IPS DF 6.9 (cell line): ENCODE results near the gene STOX1.
"Not testable (repeated sequence)": the region's sequence is repeated elsewhere in the genome, so short reads cannot be mapped to it uniquely, and the experiment has no call there.

Source experiments
- DNase-seq: peaks from one replicate; pipeline ENCODE4 v3.0.0-alpha.2; 2013; ENCODE audit warnings: low read depth, low spot score
- H3K27ac ChIP-seq: one replicate; pipeline ENCODE4 v1.5.1; 2013; ENCODE audit warnings: low read length, control low read depth
- H3K27me3 ChIP-seq: 2 replicates; pipeline ENCODE4 v1.6.1; 2013; ENCODE audit warnings: mild to moderate bottlenecking, low read length; ENCODE audit not compliant: control insufficient read depth, insufficient read depth
- H3K36me3 ChIP-seq: 2 replicates; pipeline ENCODE4 v1.6.1; 2013; ENCODE audit warnings: low read length; ENCODE audit not compliant: control insufficient read depth, insufficient read depth
- H3K4me1 ChIP-seq: 2 replicates; pipeline ENCODE4 v1.6.1; 2013; ENCODE audit warnings: low read length; ENCODE audit not compliant: control insufficient read depth, insufficient read depth
- H3K4me3 ChIP-seq: 2 replicates; pipeline ENCODE4 v1.5.1; 2013; ENCODE audit warnings: mild to moderate bottlenecking, low read length
- H3K9me3 ChIP-seq: 2 replicates; pipeline ENCODE4 v1.6.1; 2013; ENCODE audit warnings: low read length, inconsistent platforms; ENCODE audit not compliant: control insufficient read depth, insufficient read depth
- WGBS: extraction: QIAGEN DNeasy Blood & Tissue Kit; methylation state at CpG from one replicate; pipeline ENCODE4 v1.1.7; 2013; ENCODE audit warnings: mixed read lengths, missing lambda C conversion rate; ENCODE audit not compliant: insufficient read length, insufficient coverage; 5-methylcytosine and 5-hydroxymethylcytosine counted together

STOX1 gene

DNA sequence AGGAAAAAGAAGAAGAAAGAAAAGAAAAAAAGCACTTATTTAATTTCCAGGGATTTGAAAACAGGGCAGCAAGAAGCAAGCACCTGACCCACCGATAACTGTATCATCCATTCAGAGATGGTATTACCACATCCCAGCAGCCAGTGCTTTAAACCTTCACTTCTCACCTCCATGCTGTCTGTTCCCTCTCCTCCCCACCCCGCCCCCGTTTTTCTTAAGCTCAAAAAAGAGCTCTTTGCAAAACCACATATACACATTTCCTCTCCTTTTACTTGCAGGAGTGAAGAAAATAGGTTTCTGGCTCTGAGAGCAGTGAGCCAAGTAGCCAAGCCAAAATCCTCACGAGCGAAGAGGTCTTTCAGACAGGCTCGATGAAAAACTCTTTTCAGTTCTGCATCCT, 2.2 kb downstream of the STOX1 start:
- H3K27ac ChIP-seq: no peak overlapping the region
- H3K9me3 ChIP-seq: no peaks in the 10 kb centered on the region
- no peaks in the 10 kb centered on the region for H3K4me1 ChIP-seq
- no peak overlapping the region for H3K4me3 ChIP-seq
- no peaks in the 10 kb centered on the region for H3K36me3 ChIP-seq
- H3K27me3 ChIP-seq: 0 out of 2 replicates have a peak, but pooled peaks cover 3% of the 10 kb centered on the region
- WGBS: no CpG with 5 or more reads among the region's 6 CpGs
- DNase-seq: no peak

DNA sequence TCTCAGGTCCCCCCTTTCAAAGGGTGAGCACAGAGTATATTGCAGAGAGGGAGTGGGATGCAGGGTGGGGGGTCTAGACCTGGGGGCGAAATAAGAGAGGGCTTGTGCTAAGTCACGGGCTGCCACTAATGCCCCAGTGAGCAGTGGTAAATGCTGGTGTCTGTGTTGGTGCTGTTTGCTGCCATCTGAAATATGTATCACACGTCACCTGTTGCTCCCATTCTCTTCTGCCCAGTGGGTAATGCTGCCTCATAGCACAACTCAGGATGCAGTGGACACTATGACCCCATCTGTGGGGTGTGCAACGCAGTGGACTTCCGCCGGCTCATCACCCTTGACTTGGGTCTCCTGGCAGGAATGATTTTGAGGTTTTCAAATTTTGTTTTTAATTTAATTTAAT, 2.6 kb downstream of the STOX1 start:
- Histone ChIP-seq H3K27ac (no peak overlapping the region), H3K36me3 (no peaks in the 10 kb centered on the region), H3K4me1 (no peaks in the 10 kb centered on the region), H3K4me3 (no peak overlapping the region), H3K27me3 (0 out of 2 replicates have a peak, but pooled peaks cover 3% of the 10 kb centered on the region), H3K9me3 (no peaks in the 10 kb centered on the region)
- WGBS: no CpG with 5 or more reads among the region's 6 CpGs
- no peak for DNase-seq

GRCh38 chr10:68831961-68832455, 4.7 kb downstream of the STOX1 start:
- Histone ChIP-seq H3K27ac (no peak overlapping the region), H3K27me3 (0 out of 2 replicates have a peak, but pooled peaks cover 3% of the 10 kb centered on the region), H3K9me3 (no peaks in the 10 kb centered on the region), H3K4me1 (no peaks in the 10 kb centered on the region), H3K4me3 (no peak overlapping the region), H3K36me3 (no peaks in the 10 kb centered on the region)
- no peak for DNase-seq
- WGBS: no CpG with 5 or more reads among the region's 5 CpGs

- Histone ChIP-seq H3K27me3 (0 out of 2 replicates have a peak, but pooled peaks cover 3% of the 10 kb centered on the region), H3K4me3 (no peak overlapping the region), H3K27ac (no peak overlapping the region), H3K4me1 (no peaks in the 10 kb centered on the region), H3K36me3 (no peaks in the 10 kb centered on the region), H3K9me3 (no peaks in the 10 kb centered on the region)
- no peak for DNase-seq
- WGBS: no CpG with 5 or more reads among the region's 4 CpGs
Observed at GRCh38 chr10:68832601-68833000, 5.3 kb downstream of the STOX1 start.

GRCh38 chr10:68837626-68838322, 10.4 kb downstream of the STOX1 start:
- WGBS: no CpG with 5 or more reads among the region's 8 CpGs
- Histone ChIP-seq H3K9me3 (no peaks in the 10 kb centered on the region), H3K36me3 (no peaks in the 10 kb centered on the region)

GRCh38 chr10:68840650-68841049, 13.3 kb downstream of the STOX1 start:
- H3K27ac ChIP-seq, H3K4me3 ChIP-seq, H3K4me1 ChIP-seq, H3K36me3 ChIP-seq, DNase-seq, H3K27me3 ChIP-seq, H3K9me3 ChIP-seq: not testable (repeated sequence)
- no CpG with 5 or more reads among the region's 9 CpGs for WGBS

More at GRCh38 chr10:68837626-68838322, 10.4 kb downstream of the STOX1 start:
- Histone ChIP-seq H3K27ac (no peak overlapping the region), H3K4me3 (no peak overlapping the region), H3K4me1 (no peaks in the 10 kb centered on the region), H3K27me3 (no peaks in the 10 kb centered on the region)
- DNase-seq: no peak

DNA sequence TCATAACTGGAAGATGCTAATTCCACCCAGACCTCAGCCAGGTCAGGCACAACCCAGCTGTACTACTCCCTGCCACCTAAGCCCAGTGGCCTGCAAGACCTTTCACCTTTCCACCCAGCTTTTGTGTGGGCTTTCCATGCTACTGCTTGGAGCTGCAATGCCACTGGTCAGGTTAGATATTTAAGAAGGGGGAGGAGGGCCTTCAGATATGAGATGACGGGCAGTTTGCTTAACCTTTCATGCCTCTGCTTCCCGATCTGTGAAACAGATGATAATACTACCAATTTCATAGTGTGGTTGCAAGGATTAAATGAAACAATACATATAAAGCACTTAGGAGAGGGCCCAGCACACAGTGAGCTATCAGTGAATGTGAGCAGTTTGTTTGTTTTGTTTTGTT, 20.9 kb downstream of the STOX1 start:
- H3K9me3 ChIP-seq: no peaks in the 10 kb centered on the region
- no peaks in the 10 kb centered on the region for H3K4me1 ChIP-seq
- no peak overlapping the region for H3K27ac ChIP-seq
- no peaks in the 10 kb centered on the region for H3K27me3 ChIP-seq
- no peak overlapping the region for H3K4me3 ChIP-seq
- no CpG with 5 or more reads among the region's 2 CpGs for WGBS
- no peak for DNase-seq
- H3K36me3 ChIP-seq: no peaks in the 10 kb centered on the region

DNA sequence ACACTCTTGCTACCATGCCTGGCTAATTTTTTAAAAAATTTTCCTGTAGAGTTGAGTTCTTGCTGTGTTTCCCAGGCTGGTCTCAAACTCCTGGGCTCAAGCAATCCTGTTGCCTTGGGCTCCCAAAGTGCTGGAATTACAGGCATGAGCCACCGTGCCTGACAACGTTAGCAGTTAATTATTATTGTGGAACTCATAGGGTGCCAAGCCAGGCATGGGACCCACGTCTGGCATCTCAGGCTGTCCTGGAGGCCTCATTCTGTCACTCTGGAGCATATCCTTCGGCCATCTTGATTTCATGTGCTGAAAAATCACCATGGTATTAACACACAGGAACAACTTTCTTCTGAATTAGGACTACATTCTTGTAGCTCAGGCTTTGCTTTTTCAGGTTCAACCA, 21.5 kb downstream of the STOX1 start:
- Histone ChIP-seq H3K4me1 (no peaks in the 10 kb centered on the region), H3K9me3 (no peaks in the 10 kb centered on the region), H3K4me3 (no peak overlapping the region), H3K27ac (no peak overlapping the region), H3K27me3 (no peaks in the 10 kb centered on the region), H3K36me3 (no peaks in the 10 kb centered on the region)
- no CpG with 5 or more reads among the region's 4 CpGs for WGBS
- DNase-seq: no peak

DNA sequence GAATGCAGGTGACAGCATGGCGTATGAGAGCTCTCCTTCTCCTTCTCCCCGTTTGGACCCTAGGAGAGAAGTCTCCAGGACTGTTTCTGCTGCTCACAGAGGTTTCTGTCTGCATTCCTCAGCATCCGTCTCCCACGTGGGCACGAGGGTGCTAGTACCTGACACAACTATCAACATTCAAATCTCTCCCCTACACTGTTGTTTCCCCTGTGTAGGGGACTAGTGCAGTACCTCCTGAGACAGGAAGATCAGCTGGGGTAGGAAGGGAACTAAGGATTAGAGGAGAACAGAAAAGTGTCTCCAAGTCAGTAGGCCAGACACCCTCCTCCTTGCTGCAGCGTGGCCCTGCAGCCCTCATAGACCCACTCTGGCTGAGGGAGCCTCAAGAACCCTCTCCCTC, 29.0 kb downstream of the STOX1 start:
- no peaks in the 10 kb centered on the region for H3K27me3 ChIP-seq
- peaks cover 3% of the 10 kb centered on the region; the same call in 1 of the 2 replicates for H3K9me3 ChIP-seq
- no peaks in the 10 kb centered on the region for H3K36me3 ChIP-seq
- no peak overlapping the region for H3K27ac ChIP-seq
- H3K4me3 ChIP-seq: no peak overlapping the region
- no peaks in the 10 kb centered on the region for H3K4me1 ChIP-seq
- no peak for DNase-seq
- no CpG with 5 or more reads among the region's 6 CpGs for WGBS

DNA sequence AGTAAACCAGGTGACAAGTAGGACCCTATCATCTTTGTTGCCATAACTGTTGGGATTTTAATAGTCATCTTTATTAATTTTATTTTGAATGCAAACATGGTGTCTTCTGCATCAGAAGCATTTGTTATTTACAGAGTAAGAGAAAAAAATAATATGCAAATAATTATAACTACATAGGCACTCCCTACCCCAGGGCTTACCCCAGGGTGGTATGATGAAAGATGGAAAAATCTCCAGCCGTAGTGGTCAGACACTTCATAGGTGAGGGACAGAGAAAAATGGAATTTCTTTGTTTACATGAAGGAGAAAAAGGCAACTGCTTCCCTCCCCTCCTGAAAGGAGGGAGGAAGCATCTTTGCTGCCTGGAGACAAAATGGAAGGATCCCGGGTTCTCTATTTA, 29.7 kb downstream of the STOX1 start:
- H3K4me1 ChIP-seq: no peaks in the 10 kb centered on the region
- no peak overlapping the region for H3K27ac ChIP-seq
- H3K27me3 ChIP-seq: no peaks in the 10 kb centered on the region
- H3K9me3 ChIP-seq: peaks cover 4% of the 10 kb centered on the region; the same call in 1 of the 2 replicates
- H3K4me3 ChIP-seq: no peak overlapping the region
- no peaks in the 10 kb centered on the region for H3K36me3 ChIP-seq
- no CpG with 5 or more reads among the region's 2 CpGs for WGBS
- DNase-seq: no peak

DNA sequence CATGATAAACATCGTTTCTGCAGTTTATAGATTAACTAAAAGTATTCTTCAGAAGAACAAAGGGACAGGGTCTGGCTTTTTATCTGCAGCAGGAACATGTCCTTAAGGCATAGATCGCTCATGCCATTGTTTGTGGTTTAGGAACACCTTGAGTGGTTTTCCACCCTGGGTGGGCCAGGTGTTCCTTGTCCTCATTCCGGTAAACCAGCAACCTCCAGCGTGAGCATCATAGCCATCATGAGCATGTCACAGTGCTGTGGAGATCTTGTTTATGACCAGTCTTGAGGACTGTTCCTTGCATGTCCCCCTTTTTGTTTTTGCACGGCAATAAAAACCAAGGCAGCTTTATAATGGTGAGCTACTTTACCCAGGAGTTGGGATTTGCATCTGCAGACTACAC, 33.9 kb downstream of the STOX1 start:
- DNase-seq: no peak
- H3K36me3 ChIP-seq: no peaks in the 10 kb centered on the region
- H3K27me3 ChIP-seq: no peaks in the 10 kb centered on the region
- no peaks in the 10 kb centered on the region for H3K4me1 ChIP-seq
- no CpG with 5 or more reads among the region's 5 CpGs for WGBS
- peaks cover 4% of the 10 kb centered on the region; the same call in 1 of the 2 replicates for H3K9me3 ChIP-seq
- H3K4me3 ChIP-seq: no peak overlapping the region
- H3K27ac ChIP-seq: no peak overlapping the region
